A549 (cell line): Measurements from ENCODE around the gene CLPTM1. TPM values are rescaled to one million over a fixed set of nuclear protein-coding genes. Genes with fewer than 3 reads are reported as not detected.

ENCODE experiments used
- ATAC-seq, 2 experiments: fragments of 200-7000 bp in 1 of 2; fragments of >200 bp in 1 of 2; cut with Nextera tagmentation in 1 of 2; cut with Tn5 transposase in 1 of 2; 3 replicates each; pipeline versions ENCODE4 v1.8.0 to v1.9.1; 2018 to 2020; ENCODE audit warnings: mild to moderate bottlenecking in 1 of 2, moderate library complexity in 1 of 2
- CTCF ChIA-PET: fragments of 300-600 bp; sonication (Branson Sonifier 250); formaldehyde crosslinking; extraction: SDS; loops from one replicate; lab custom pipeline; 2021; ENCODE audit warnings: antibody characterized with exemption, inconsistent platforms; lab: Yijun Ruan, JAX
- POLR2A ChIA-PET: fragments of 350-600 bp; formaldehyde crosslinking; extraction: SDS; loops from one replicate; lab custom pipeline; 2021; ENCODE audit warnings: antibody characterized with exemption, inconsistent platforms; lab: Yijun Ruan, JAX
- DNase-seq, 2 experiments: peaks; one replicate each; pipeline versions ENCODE4 v3.0.0 to v3.0.0-alpha.2; 2011 to 2016; ENCODE audit warnings: low read depth in 1 of 2, low spot score in 1 of 2
- FAIRE-seq: peaks from 2 replicates; lab custom pipeline; 2011; peaks lifted over from hg19 to GRCh38; lab: Jason Lieb, UNC
- H3K27ac ChIP-seq, 2 experiments: fragments of >200 bp; sonication (Bioruptor Twin); formaldehyde crosslinking; 3 replicates each; pipeline ENCODE4 v1.5.1; 2016 to 2017
- H3K4me1 ChIP-seq: fragments of >200 bp; sonication (Bioruptor Twin); formaldehyde crosslinking; 3 replicates; pipeline ENCODE4 v1.6.1; 2016
- H3K4me2 ChIP-seq: fragments of >200 bp; sonication (Bioruptor Twin); formaldehyde crosslinking; 3 replicates; pipeline ENCODE4 v1.6.1; 2016
- H3K4me3 ChIP-seq: fragments of >200 bp; sonication (Bioruptor Twin); formaldehyde crosslinking; 3 replicates; pipeline ENCODE4 v1.5.1; 2016
- H3K9me3 ChIP-seq: fragments of >200 bp; sonication (Bioruptor Twin); formaldehyde crosslinking; 3 replicates; pipeline ENCODE4 v1.6.1; 2016
- BHLHE40 ChIP-seq: IDR thresholded peaks from 2 replicates; pipeline ENCODE4 v1.6.1; 2012; ENCODE audit warnings: low read depth, low read length, inconsistent platforms
- CEBPB ChIP-seq, 2 experiments: fragments of >200 bp in 1 of 2; sonication (Bioruptor Twin) in 1 of 2; formaldehyde crosslinking in 1 of 2; IDR thresholded peaks; 2 replicates each; pipeline ENCODE4 v1.6.1; 2012 to 2016
- CHD2 ChIP-seq: fragments of 150-350 bp; IDR thresholded peaks from 2 replicates; pipeline ENCODE4 v1.6.1; 2014; ENCODE audit warnings: low read length; ENCODE audit not compliant: partially characterized antibody
- CHD4 ChIP-seq: fragments of 200-600 bp; sonication (generic); IDR thresholded peaks from 2 replicates; pipeline ENCODE4 v1.6.1; 2016; ENCODE audit warnings: antibody characterized with exemption, mild to moderate bottlenecking, borderline replicate concordance
- E2F6 ChIP-seq: IDR thresholded peaks from 2 replicates; pipeline ENCODE4 v1.6.1; 2012; ENCODE audit warnings: low read depth, borderline replicate concordance
- EHMT2 ChIP-seq: fragments of 200-600 bp; sonication (generic); IDR thresholded peaks from 2 replicates; pipeline ENCODE4 v1.6.1; 2016; ENCODE audit warnings: antibody characterized with exemption, low read depth, mild to moderate bottlenecking, moderate library complexity
- EP300 ChIP-seq, 2 experiments: fragments of >200 bp; sonication (Bioruptor Twin); formaldehyde crosslinking; IDR thresholded peaks; 2 replicates in 1 of 2; 3 replicates in 1 of 2; pipeline ENCODE4 v1.6.1; 2016 to 2017
- FOSL2 ChIP-seq, 2 experiments: fragments of 450-650 bp in 1 of 2; fragments of >200 bp in 1 of 2; sonication (Bioruptor Twin) in 1 of 2; formaldehyde crosslinking; IDR thresholded peaks; 2 replicates each; pipeline versions ENCODE4 v1.5.0 to v1.6.1; 2016 to 2020; ENCODE audit warnings: mild to moderate bottlenecking in 1 of 2, moderate library complexity in 1 of 2
- FOXS1 ChIP-seq: fragments of 250-450 bp; sonication (Bioruptor Pico); IDR thresholded peaks from 2 replicates; pipeline ENCODE4 v1.5.0; 2020; ENCODE audit warnings: mild to moderate bottlenecking, moderate library complexity
- HES2 ChIP-seq: fragments of >200 bp; sonication (Bioruptor Twin); formaldehyde crosslinking; IDR thresholded peaks from 2 replicates; pipeline ENCODE4 v1.6.1; 2016
- HMGXB4 ChIP-seq: fragments of 250-450 bp; sonication (Bioruptor Pico); IDR thresholded peaks from 2 replicates; pipeline ENCODE4 v1.5.0; 2021; ENCODE audit warnings: mild to moderate bottlenecking, moderate library complexity, borderline replicate concordance
- KDM1A ChIP-seq: fragments of 200-600 bp; sonication (generic); IDR thresholded peaks from 2 replicates; pipeline ENCODE4 v1.6.1; 2016; ENCODE audit warnings: low read depth, mild to moderate bottlenecking
- MAZ ChIP-seq: fragments of 150-350 bp; IDR thresholded peaks from 2 replicates; pipeline ENCODE4 v1.6.1; 2014; ENCODE audit warnings: antibody characterized with exemption, low read depth, low read length, borderline replicate concordance
- NPAS2 ChIP-seq: fragments of 250-450 bp; sonication (Bioruptor Pico); IDR thresholded peaks from 2 replicates; pipeline ENCODE4 v1.8.0; 2022; ENCODE audit warnings: mild to moderate bottlenecking, moderate library complexity, borderline replicate concordance
- PHF8 ChIP-seq: fragments of 200-600 bp; sonication (generic); IDR thresholded peaks from 2 replicates; pipeline ENCODE4 v1.6.1; 2016; ENCODE audit warnings: low read depth, mild to moderate bottlenecking, antibody characterized with exemption, moderate library complexity, borderline replicate concordance
- POLR2A ChIP-seq: IDR thresholded peaks from 2 replicates; pipeline ENCODE4 v1.6.1; 2012; ENCODE audit warnings: mild to moderate bottlenecking, low read length
- POLR2AphosphoS2 ChIP-seq: conservative IDR thresholded peaks from 2 replicates; pipeline ENCODE4 v1.6.1; 2012; ENCODE audit warnings: low read length, improper control_type of control experiment, inconsistent platforms
- RCOR1 ChIP-seq: fragments of 150-350 bp; IDR thresholded peaks from 2 replicates; pipeline ENCODE4 v1.6.1; 2014; ENCODE audit warnings: antibody characterized with exemption, low read length, low read depth
- RNF2 ChIP-seq: fragments of 200-600 bp; sonication (generic); IDR thresholded peaks from 2 replicates; pipeline ENCODE4 v1.6.1; 2016; ENCODE audit warnings: low read depth, mild to moderate bottlenecking, antibody characterized with exemption, moderate library complexity, borderline replicate concordance
- SMC3 ChIP-seq: fragments of >200 bp; sonication (Bioruptor Twin); formaldehyde crosslinking; IDR thresholded peaks from 3 replicates; pipeline ENCODE4 v1.6.1; 2018; ENCODE audit warnings: inconsistent platforms
- SREBF2 ChIP-seq: fragments of 450-650 bp; IDR thresholded peaks from 2 replicates; pipeline ENCODE4 v1.6.1; 2014; ENCODE audit warnings: mild to moderate bottlenecking, moderate library complexity
- TP53 ChIP-seq: fragments of 250-450 bp; sonication (Bioruptor Pico); IDR thresholded peaks from 2 replicates; pipeline ENCODE4 v1.5.0; 2021; ENCODE audit warnings: mild to moderate bottlenecking, moderate library complexity
- ZFP36 ChIP-seq: fragments of 450-650 bp; IDR thresholded peaks from 2 replicates; pipeline ENCODE4 v1.6.1; 2014; ENCODE audit warnings: borderline replicate concordance; ENCODE audit not compliant: partially characterized antibody
- ZNF302 ChIP-seq: fragments of 250-450 bp; sonication (Bioruptor Pico); IDR thresholded peaks from 2 replicates; pipeline ENCODE4 v1.9.0; 2021; ENCODE audit warnings: inconsistent platforms, mild to moderate bottlenecking, moderate library complexity
- WGBS: methylation state at CpG from one replicate; pipeline ENCODE4 v1.1.6; 2017; ENCODE audit errors: missing lambda C conversion rate; 5-methylcytosine and 5-hydroxymethylcytosine counted together
- polyA plus RNA-seq, 4 experiments: library from polyadenylated mRNA; depleted of rRNA in 3 of 4; stranded (reverse); fragments of >200 nt; fragmentation: RNase III in 1 of 4; extraction: RNeasy Plus Mini Kit Qiagen cat#74134 plus additional on column Dnase treatment in 1 of 4; gene quantifications; 2 replicates in 3 of 4; 3 replicates in 1 of 4; pipeline ENCODE4 v1.2.3, GENCODE V29; 2011 to 2017
- TF ChIP-seq, protein P1 (sequence below): IDR thresholded peaks from 2 replicates; pipeline ENCODE4 v1.6.1; 2012
- TF ChIP-seq, protein P2 (sequence below): fragments of 200-600 bp; sonication (generic); IDR thresholded peaks from 2 replicates; pipeline ENCODE4 v1.6.1; 2016; ENCODE audit warnings: antibody characterized with exemption, mild to moderate bottlenecking, moderate library complexity
- TF ChIP-seq, protein P3 (sequence below): fragments of 450-650 bp; IDR thresholded peaks from 2 replicates; pipeline ENCODE4 v1.6.1; 2014; ENCODE audit warnings: antibody characterized with exemption

CLPTM1 gene
- polyA plus RNA-seq, 2 of the 4 experiments (the other 2 are of a cell fraction), result 99.3 to 188 TPM

DNA sequence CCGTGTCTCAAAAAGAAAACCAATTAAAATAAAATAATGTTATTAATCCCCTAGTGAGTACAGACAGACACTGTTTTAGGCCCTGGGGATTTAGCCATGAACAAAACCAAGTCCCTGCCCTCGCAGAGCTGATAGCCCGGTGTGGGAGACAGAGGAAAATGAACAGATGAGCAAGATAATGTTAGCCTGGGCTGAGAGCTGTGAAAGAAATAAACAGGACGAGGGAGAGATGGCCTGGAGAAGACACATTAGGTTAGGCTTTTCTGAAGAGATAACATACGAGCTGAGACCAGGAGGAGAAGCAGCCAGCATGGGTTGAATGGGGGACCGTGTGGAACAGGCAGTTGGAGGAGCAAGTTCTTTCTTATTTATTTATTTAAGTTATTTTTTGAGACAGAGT, 55.1 kb downstream of the CLPTM1 start:
- TF ChIP-seq CEBPB (IDR thresholded peaks at IDR 0.05) (no peak), SREBF2 (no peak), E2F6 (no peak), KDM1A (no peak), POLR2A (no peak), RNF2 (no peak), EHMT2 (no peak), CHD2 (no peak), FOXS1 (CRISPR knock-in tag) (no peak), SMC3 (no peak)
- TF ChIP-seq, protein P1, sequence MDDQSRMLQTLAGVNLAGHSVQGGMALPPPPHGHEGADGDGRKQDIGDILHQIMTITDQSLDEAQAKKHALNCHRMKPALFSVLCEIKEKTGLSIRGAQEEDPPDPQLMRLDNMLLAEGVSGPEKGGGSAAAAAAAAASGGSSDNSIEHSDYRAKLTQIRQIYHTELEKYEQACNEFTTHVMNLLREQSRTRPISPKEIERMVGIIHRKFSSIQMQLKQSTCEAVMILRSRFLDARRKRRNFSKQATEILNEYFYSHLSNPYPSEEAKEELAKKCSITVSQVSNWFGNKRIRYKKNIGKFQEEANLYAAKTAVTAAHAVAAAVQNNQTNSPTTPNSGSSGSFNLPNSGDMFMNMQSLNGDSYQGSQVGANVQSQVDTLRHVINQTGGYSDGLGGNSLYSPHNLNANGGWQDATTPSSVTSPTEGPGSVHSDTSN, result no peak
- CTCF ChIA-PET, result interaction anchor here (0.7 to 1.9 kb wide), 4 partner anchors 10 to 59 kb away, joined by 3 to 9 read pairs (median 3); no protein-coding TSS in a partner anchor
- Histone ChIP-seq H3K27ac (no peak overlapping the region), H3K4me1 (no peaks in the 10 kb centered on the region; the same call in 2 of the 3 replicates), H3K9me3 (no peaks in the 10 kb centered on the region), H3K4me2 (no peak overlapping the region), H3K4me3 (no peak overlapping the region)
- DNase-seq, result no peak
- POLR2A ChIA-PET, result no interaction called here
- WGBS, result 69% methylated on average over 6 of the region's 6 CpGs
- FAIRE-seq, result no peak
- 0 out of 6 replicates have a peak, but pooled peaks of 1 of the 2 experiments have one; percentile 15 for ATAC-seq

- WGBS, result 96% methylated on average over 41 of the region's 42 CpGs
- FAIRE-seq (no peak), ATAC-seq (no peak), DNase-seq (no peak)
- Histone ChIP-seq H3K4me2 (no peak overlapping the region), H3K9me3 (no peaks in the 10 kb centered on the region), H3K4me1 (no peaks in the 10 kb centered on the region; the same call in 2 of the 3 replicates), H3K27ac (no peak overlapping the region), H3K4me3 (no peak overlapping the region)
- CTCF ChIA-PET, result interaction anchor here (0.6 to 2.0 kb wide), 3 partner anchors 48 to 108 kb away, joined by 3 to 6 read pairs (median 5); no protein-coding TSS in a partner anchor
- POLR2A ChIA-PET, result no interaction called here
- TF ChIP-seq, protein P2, sequence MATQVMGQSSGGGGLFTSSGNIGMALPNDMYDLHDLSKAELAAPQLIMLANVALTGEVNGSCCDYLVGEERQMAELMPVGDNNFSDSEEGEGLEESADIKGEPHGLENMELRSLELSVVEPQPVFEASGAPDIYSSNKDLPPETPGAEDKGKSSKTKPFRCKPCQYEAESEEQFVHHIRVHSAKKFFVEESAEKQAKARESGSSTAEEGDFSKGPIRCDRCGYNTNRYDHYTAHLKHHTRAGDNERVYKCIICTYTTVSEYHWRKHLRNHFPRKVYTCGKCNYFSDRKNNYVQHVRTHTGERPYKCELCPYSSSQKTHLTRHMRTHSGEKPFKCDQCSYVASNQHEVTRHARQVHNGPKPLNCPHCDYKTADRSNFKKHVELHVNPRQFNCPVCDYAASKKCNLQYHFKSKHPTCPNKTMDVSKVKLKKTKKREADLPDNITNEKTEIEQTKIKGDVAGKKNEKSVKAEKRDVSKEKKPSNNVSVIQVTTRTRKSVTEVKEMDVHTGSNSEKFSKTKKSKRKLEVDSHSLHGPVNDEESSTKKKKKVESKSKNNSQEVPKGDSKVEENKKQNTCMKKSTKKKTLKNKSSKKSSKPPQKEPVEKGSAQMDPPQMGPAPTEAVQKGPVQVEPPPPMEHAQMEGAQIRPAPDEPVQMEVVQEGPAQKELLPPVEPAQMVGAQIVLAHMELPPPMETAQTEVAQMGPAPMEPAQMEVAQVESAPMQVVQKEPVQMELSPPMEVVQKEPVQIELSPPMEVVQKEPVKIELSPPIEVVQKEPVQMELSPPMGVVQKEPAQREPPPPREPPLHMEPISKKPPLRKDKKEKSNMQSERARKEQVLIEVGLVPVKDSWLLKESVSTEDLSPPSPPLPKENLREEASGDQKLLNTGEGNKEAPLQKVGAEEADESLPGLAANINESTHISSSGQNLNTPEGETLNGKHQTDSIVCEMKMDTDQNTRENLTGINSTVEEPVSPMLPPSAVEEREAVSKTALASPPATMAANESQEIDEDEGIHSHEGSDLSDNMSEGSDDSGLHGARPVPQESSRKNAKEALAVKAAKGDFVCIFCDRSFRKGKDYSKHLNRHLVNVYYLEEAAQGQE, result no peak
- TF ChIP-seq POLR2A (no peak), MAZ (no peak), TP53 (CRISPR knock-in tag) (no peak), POLR2AphosphoS2 (no peak), EP300 (IDR thresholded peaks at IDR 0.05) (no peak), RCOR1 (no peak), RNF2 (no peak), ZNF302 (CRISPR knock-in tag) (no peak), BHLHE40 (no peak), FOSL2 (IDR thresholded peaks at IDR 0.05) (no peak), FOSL2 (CRISPR knock-in tag; IDR thresholded peaks at IDR 0.05) (no peak), CHD4 (no peak), HES2 (no peak), FOXS1 (CRISPR knock-in tag) (no peak), PHF8 (no peak), HMGXB4 (CRISPR knock-in tag) (no peak), SMC3 (no peak), NPAS2 (CRISPR knock-in tag) (no peak), ZFP36 (no peak)
- TF ChIP-seq, protein P3, sequence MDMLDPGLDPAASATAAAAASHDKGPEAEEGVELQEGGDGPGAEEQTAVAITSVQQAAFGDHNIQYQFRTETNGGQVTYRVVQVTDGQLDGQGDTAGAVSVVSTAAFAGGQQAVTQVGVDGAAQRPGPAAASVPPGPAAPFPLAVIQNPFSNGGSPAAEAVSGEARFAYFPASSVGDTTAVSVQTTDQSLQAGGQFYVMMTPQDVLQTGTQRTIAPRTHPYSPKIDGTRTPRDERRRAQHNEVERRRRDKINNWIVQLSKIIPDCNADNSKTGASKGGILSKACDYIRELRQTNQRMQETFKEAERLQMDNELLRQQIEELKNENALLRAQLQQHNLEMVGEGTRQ, result no peak
Observed at GRCh38 chr19:45011959-45012358, 56.8 kb downstream of the CLPTM1 start.
